Measurements from ENCODE around the gene CFAP65.

CFAP65 gene

DNA sequence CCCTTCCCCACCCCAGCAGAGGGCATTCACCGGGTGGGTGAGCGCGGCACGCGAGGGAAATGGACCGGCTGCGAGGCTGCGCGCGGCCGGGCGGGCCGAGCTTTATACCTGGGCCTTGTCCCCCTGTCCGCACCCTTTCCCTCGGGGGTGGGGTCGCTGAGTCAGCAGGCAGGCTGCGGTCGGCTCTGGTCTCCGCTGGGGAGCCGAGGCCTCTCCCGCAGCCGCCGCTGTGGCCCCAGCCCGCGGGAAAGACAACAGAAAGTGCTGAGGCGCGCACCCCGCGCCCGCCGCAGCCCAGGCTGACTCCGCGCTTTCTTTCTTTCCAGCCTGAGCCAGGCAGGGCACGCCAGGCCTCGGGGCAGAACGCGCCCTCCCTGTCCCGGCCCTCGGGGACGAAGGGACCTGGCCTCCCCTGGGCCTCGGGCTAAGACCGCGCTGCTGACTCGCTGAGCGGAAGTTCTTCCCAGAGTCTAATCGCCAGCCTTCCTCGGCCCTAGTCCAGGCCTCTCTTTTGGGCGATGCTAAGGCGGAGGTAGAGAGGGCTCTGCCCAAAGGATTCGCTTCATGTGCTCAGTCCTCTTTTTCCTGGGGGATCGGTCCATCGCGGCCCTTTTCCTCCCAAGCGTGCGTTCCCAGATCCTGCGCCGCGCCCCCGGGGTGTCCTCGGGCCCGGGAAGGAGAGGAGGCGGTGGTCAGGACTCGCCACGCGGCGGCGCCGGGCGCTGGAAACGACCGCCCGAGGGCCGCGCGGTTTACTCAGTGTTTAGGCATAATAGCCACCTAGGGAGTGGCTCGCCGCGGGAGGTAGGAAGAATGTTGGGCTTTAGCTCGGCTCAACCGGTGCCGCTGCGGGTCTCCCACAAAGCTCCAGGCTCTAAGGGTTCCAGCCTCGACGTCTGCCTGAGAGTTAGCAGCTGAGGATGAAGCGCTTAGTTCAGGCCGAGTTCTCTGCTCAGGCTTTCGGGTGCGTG is 47.7 kb downstream of the CFAP65 start, which contains the start of gene CRYBA2:
Gene CRYBA2, minus strand, starts transcription at position 78 of the 971 bp plus-strand sequence. CDS start 246 bp downstream, outside the sequence.
- no peak for DNase-seq (ENCODE audit: extremely low read depth in 1 of 2, low read depth in 1 of 2)

DNA sequence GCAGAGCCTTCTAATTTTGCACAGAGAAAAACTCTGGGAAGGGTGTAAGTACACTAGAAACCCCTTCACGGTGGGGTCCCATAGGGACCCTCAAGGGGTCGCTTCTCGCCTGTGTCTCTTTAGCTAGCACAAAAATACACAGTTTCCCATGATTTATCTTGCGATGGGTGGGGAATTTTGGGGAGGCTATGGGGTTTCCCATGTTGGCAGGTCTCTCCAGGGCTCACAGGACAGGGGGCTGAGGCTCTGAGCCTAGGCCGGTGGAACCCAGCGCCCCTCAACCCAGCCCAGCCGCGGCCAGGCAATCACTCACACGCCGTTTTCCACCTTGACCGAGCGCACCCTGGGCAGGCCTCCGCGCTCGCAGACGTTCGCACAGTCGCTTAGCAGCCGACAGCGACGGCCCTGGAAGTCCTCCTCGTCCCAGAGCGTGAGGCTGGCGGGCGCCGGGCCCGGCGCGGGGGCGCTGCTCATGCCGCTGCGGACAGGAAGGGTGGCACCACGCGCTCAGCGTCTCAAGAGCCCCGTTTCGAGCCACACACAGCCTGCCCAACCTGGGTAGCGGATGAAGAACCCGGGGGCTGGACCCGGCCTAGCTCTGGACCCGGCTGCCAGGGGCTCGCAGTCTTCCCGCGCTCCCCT is 48.5 kb downstream of the CFAP65 start:
- no peak for DNase-seq (ENCODE audit: extremely low read depth in 1 of 2, low read depth in 1 of 2)

DNA sequence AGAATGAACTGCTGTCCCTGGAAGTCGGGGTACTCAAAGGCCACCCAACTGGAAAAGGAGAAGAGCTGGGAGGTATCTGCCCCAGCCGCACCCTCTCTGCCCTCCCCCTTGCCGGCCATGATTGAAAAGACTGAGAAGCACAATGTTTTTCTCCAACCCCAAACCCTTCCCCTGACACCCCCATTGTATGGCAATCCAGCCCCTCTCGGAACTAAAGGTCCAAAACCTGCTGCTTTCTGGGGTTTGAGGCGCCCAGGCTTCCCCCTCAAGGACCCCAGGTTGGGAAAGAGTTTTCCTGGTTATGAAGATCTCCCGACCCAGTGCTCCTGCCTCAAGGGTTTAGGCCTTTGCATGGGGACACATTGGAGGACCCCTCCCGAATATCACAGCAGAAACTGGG is 49.1 kb downstream of the CFAP65 start:
- DNase-seq (ENCODE audit: extremely low read depth in 1 of 2, low read depth in 1 of 2) = no peak

GRCh38 chr2:218991674-218992168 is 49.6 kb downstream of the CFAP65 start:
- no peak for DNase-seq (ENCODE audit: extremely low read depth in 1 of 2, low read depth in 1 of 2)

- no peak for DNase-seq (ENCODE audit: extremely low read depth in 1 of 2, low read depth in 1 of 2)
Measured at GRCh38 chr2:218990612-218991011, 50.7 kb downstream of the CFAP65 start.

GRCh38 chr2:218990052-218990451 is 51.3 kb downstream of the CFAP65 start:
- DNase-seq (ENCODE audit: extremely low read depth in 1 of 2, low read depth in 1 of 2) = no peak

DNA sequence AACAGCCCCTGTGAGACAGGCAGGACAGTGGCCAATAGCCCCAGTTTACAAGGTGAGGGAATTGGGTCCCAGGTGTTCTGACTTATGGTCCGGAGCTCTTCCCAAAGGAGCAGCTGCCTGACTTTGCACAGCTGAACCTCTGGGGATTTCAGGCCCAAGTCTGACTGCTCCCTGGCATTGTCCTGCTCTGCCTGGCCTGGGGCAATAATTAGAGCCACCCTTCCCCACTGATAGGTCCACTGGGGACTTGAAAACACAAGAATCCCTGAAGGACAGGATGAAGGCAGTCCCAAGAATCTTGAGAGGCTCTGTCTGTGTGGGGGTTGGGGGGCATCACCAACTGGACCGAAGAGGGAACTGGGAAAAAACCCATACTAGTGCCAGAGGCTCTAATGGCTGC is 52.7 kb downstream of the CFAP65 start:
- no peak for DNase-seq (ENCODE audit: extremely low read depth in 1 of 2, low read depth in 1 of 2)

DNA sequence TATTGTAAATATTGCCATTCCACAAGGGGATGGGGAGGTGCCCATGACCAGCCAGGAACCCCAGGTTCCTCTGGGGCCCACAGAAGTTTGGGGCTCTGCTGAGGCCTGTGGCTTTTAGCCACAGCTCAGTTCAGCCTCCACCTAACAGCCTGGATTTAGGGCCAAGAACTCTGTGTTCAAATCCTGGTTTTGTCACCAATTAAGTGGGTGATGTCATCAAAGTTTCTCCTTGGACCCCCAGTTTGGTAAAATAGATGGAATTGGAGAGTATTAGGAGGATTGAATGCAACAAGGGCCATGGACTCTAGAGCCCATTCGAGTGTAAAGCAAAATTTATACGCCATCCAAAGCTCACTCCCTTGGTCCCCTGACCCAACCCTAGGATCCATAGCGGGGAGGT is 53.2 kb downstream of the CFAP65 start:
- no peak for DNase-seq (ENCODE audit: extremely low read depth in 1 of 2, low read depth in 1 of 2)

GRCh38 chr2:218986148-218986761 is 55.1 kb downstream of the CFAP65 start:
- DNase-seq (ENCODE audit: extremely low read depth in 1 of 2, low read depth in 1 of 2) = no peak

- DNase-seq (ENCODE audit: extremely low read depth in 1 of 2, low read depth in 1 of 2) = no peak
Measured at GRCh38 chr2:218985325-218986091, 55.8 kb downstream of the CFAP65 start.

DNA sequence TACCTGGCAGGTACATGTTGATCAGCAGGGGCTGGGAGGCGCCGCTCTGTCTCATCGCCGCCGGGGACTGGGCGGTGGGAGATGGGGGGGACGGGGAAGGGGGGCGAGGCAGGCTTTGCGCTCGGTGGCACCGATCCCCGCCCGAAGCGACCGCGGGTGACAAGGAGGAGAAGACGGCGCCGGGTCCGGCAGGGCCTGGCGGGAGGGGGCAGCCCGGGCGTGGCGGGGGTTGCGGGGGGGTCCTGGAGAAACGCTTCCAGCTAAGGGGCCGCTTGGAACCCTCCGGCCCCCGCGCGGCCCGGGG is 56.3 kb downstream of the CFAP65 start, which contains the start of gene FEV:
Gene FEV, minus strand, starts transcription at position 164 of the 304 bp plus-strand sequence. Its CDS starts 109 bp downstream, at position 55.
- no peak for DNase-seq (ENCODE audit: extremely low read depth in 1 of 2, low read depth in 1 of 2)

GRCh38 chr2:218984239-218985020 is 56.9 kb downstream of the CFAP65 start:
- DNase-seq (ENCODE audit: extremely low read depth in 1 of 2, low read depth in 1 of 2) = no peak

DNA sequence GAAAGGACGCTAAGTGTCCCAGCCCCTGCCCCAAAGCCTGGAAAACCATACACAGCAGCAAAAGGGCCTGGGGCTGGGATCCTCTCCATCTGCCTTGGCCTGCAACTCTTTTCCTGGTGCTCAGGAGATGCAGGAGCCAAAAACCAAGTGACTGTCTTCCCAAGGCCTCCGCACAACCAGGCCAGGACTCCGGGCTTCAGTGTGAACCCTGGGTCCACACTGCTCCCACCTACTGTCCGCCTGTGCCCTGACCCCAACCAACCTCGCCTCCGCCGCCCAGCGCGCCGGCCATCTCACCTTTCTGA is 57.4 kb downstream of the CFAP65 start:
- DNase-seq (ENCODE audit: extremely low read depth in 1 of 2, low read depth in 1 of 2) = no peak

DNA sequence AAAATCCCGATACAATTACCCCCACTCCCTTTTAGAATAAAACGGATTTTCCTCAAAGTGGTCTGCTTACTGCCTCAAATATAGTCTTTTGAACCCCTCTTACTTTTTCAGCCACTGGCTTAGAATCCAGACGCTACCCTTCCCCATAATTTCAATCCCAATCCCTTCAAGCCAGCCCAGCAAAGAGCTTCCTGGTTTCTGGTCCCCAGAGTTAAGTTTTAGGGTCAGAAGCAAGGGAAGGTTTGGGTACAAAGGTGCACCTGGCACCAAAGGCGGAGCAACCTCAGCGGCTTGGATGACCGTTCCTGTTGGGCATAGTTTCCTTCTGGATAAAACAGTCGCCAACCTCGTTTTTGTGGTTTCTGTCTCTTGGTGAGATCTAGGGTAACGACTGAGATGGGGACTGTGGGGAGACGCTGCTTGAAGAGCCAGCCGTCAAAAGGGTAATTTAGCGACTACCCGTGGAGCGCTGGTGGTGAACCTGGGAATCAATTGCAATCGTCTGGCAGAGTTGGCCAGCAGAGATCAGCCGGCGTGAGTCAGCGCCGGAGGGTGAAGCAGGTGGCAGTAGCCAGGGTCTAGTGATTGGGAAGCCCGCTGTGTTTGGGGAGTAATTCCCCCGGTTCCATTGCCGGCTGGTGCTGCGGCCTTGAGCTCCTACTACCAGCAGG is 57.9 kb downstream of the CFAP65 start:
- no peak for DNase-seq (ENCODE audit: extremely low read depth in 1 of 2, low read depth in 1 of 2)

DNA sequence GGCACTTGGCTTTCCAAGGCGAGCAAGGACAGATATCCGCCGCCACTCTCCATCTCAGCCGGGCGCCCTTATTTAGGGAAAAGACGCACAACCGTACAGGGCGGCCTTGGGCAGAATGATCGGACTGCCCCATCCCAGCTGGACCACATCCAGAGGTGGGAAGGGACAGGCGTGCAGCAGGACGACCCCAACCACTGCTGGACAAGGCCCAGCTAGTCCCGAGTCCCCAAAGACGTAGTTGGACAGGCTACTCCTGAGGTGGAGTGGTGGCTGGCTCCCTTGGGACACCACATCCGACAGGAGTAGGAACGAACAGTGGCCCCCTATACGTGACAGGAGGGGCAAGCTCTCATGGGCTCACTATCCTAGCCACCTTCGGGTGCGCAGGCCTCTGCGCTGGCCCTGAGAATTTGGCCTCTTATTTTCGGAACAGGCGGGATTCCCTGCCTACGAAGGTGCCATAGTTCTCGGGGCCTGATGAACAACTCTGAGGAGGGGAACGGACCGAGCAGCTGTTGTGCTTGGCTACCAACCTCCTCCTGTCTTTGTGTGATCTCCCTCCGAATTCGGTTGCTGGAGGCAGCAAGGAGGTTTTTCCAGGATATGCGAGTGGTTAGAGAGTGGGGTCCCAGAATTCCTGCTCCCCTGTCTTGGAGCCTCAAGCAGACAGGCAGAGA is 58.6 kb downstream of the CFAP65 start:
- no peak for DNase-seq (ENCODE audit: extremely low read depth in 1 of 2, low read depth in 1 of 2)

DNA sequence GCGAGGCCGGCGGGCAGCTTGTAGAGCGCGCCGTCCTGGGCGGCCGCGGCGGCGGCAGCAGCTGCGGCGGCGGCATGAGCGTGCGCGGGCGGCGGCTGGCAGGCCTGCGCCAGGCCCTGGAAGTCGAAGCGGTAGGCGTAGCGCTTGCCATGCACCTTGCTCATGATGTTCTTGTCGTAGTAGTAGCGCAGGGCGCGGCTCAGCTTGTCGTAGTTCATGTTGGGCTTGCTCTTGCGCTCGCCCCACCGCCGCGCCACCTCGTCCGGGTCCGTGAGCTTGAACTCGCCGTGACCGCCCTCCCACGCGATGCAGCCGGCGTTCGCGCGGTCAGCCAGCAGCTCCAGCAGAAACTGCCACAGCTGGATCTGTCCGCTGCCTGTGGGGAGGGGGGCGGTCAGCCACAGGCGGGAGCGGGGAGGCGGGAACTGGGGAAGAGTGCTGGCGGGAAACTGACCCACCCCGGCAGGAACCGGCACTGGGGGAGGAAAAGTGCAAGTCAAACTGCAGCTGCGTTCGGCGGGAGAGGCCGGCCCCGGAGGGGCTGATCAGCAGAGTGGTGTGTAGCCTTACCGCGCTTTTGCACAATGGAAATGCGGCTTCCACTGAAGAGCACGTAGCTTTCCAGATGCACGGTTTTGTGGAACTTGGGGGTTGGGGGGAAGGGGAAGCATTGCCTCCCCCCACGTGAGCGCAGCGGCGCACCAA is 59.3 kb downstream of the CFAP65 start:
- DNase-seq (ENCODE audit: extremely low read depth in 1 of 2, low read depth in 1 of 2) = no peak

GRCh38 chr2:218981390-218981880 is 59.9 kb downstream of the CFAP65 start:
- no peak for DNase-seq (ENCODE audit: extremely low read depth in 1 of 2, low read depth in 1 of 2)

DNA sequence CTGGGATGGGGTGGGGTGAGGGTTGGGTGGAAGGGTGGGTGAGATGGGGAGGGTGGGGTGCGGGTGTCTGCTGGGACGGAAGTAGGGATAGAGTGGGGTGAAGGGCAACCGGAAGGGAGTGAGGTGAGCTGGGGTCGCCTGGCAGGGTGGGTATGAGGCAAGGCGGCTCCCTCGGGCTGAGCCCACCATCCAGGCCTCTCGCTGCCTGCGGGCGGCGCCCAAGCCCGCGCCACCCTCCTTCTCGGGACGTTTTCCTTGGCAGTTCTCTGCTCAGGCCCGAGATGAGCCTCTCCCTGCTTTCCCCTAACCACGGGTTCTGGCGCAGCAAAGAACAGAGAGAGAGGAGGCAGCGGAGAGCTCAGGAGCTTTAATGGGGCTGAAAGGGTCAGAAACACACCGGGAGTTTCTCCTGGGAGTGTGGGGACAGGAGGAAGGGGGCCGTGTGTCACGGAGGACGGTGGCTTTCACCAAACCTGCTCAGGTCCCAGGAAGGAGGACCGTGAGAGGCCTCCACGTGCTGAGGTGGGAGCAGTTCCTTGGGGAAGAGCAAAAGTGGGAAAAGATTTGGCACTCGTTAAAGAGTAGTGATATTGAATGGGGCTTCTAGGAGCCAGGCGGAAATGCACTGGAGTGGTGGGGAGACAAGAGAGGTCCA is 60.5 kb downstream of the CFAP65 start:
- DNase-seq (ENCODE audit: extremely low read depth in 1 of 2, low read depth in 1 of 2) = no peak
